GM12801 (cell line): ENCODE data around the gene TARDBP.

Experiments
- CTCF ChIP-seq: IDR thresholded peaks from one replicate; pipeline ENCODE4 v1.5.1; 2011; ENCODE audit warnings: control low read depth; ENCODE audit not compliant: insufficient read length; ENCODE audit errors: extremely low read depth

The TARDBP gene

GRCh38 chr1:11042995-11043874, 30.8 kb downstream of the TARDBP start:
- TF ChIP-seq CTCF = no peak

- no peak for TF ChIP-seq CTCF
Observed at GRCh38 chr1:11044086-11044848, 31.8 kb downstream of the TARDBP start.

- TF ChIP-seq CTCF = no peak
Observed at GRCh38 chr1:11044849-11045427, 32.5 kb downstream of the TARDBP start.

GRCh38 chr1:11045428-11046269, 33.2 kb downstream of the TARDBP start:
- TF ChIP-seq CTCF = no peak

GRCh38 chr1:11046270-11046566, 33.8 kb downstream of the TARDBP start:
- TF ChIP-seq CTCF = no peak

GRCh38 chr1:11046625-11047365, 34.3 kb downstream of the TARDBP start, which contains the start of gene MASP2:
Gene MASP2 (minus strand): TSS chr1:11047239. CDS start chr1:11047207, 32 bp downstream.
- no peak for TF ChIP-seq CTCF
